Measurements from ENCODE around the gene CNNM4.

The CNNM4 gene

GRCh38 chr2:96810783-96811192 lies 50.1 kb downstream of the CNNM4 start:
- H4K20me1 ChIP-seq (ENCODE audit: insufficient read depth, low read length, poor library complexity, severe bottlenecking): no peaks in the 10 kb centered on the region
- H3K36me3 ChIP-seq (ENCODE audit: insufficient read depth, low read length): no peaks in the 10 kb centered on the region
- no peak overlapping the region for H3K9ac ChIP-seq (ENCODE audit: low read depth, low read length, poor library complexity, severe bottlenecking)
- TF ChIP-seq CTCF (conservative IDR thresholded peaks at IDR 0.05; ENCODE audit: low read length) (no peak), EZH2phosphoT487 (IDR thresholded peaks at IDR 0.05; ENCODE audit: borderline replicate concordance) (no peak)
- no peaks in the 10 kb centered on the region for H3K9me3 ChIP-seq (ENCODE audit: insufficient read depth, low read depth, low read length)
- no peaks in the 10 kb centered on the region for H3K27me3 ChIP-seq (ENCODE audit: insufficient read depth, low read length, poor library complexity, severe bottlenecking)
- no peaks in the 10 kb centered on the region for H3F3A ChIP-seq (ENCODE audit: low read depth)
- no peak overlapping the region for H3K4me3 ChIP-seq (ENCODE audit: low read length, poor library complexity, severe bottlenecking)
- peaks cover 5% of the 10 kb centered on the region for H3K4me1 ChIP-seq (ENCODE audit: insufficient read depth, low read length, poor library complexity, severe bottlenecking)
- no peaks in the 10 kb centered on the region for H3K79me2 ChIP-seq (ENCODE audit: insufficient read depth, low read length)
- no peaks in the 10 kb centered on the region for H3K9me2 ChIP-seq (replicated peaks; ENCODE audit: low read depth, low read length)
- no peak overlapping the region for H3K4me2 ChIP-seq (ENCODE audit: low read depth, low read length, poor library complexity, severe bottlenecking)
- no peak overlapping the region for H2AFZ ChIP-seq (ENCODE audit: low read length)

GRCh38 chr2:96811917-96812316 lies 51.2 kb downstream of the CNNM4 start:
- no peaks in the 10 kb centered on the region for H3K27me3 ChIP-seq (ENCODE audit: insufficient read depth, low read length, poor library complexity, severe bottlenecking)
- peaks cover under 1% of the 10 kb centered on the region for H4K20me1 ChIP-seq (ENCODE audit: insufficient read depth, low read length, poor library complexity, severe bottlenecking)
- no peak for TF ChIP-seq EZH2phosphoT487 (IDR thresholded peaks at IDR 0.05; ENCODE audit: borderline replicate concordance)
- no peak for TF ChIP-seq CTCF (conservative IDR thresholded peaks at IDR 0.05; ENCODE audit: low read length)
- no peaks in the 10 kb centered on the region for H3K9me2 ChIP-seq (replicated peaks; ENCODE audit: low read depth, low read length)
- no peaks in the 10 kb centered on the region for H3F3A ChIP-seq (ENCODE audit: low read depth)
- no peaks in the 10 kb centered on the region for H3K9me3 ChIP-seq (ENCODE audit: insufficient read depth, low read depth, low read length)
- no peak overlapping the region for H3K9ac ChIP-seq (ENCODE audit: low read depth, low read length, poor library complexity, severe bottlenecking)
- H3K4me1 ChIP-seq (ENCODE audit: insufficient read depth, low read length, poor library complexity, severe bottlenecking): peaks cover 5% of the 10 kb centered on the region
- no peaks in the 10 kb centered on the region for H3K36me3 ChIP-seq (ENCODE audit: insufficient read depth, low read length)
- no peak overlapping the region for H3K4me3 ChIP-seq (ENCODE audit: low read length, poor library complexity, severe bottlenecking)
- H2AFZ ChIP-seq (ENCODE audit: low read length): no peak overlapping the region
- peaks cover 1% of the 10 kb centered on the region; the same call in 1 of the 2 replicates for H3K79me2 ChIP-seq (ENCODE audit: insufficient read depth, low read length)
- no peak overlapping the region for H3K4me2 ChIP-seq (ENCODE audit: low read depth, low read length, poor library complexity, severe bottlenecking)

GRCh38 chr2:96813656-96814055 lies 53.0 kb downstream of the CNNM4 start:
- Histone ChIP-seq H4K20me1 (ENCODE audit: insufficient read depth, low read length, poor library complexity, severe bottlenecking) (peaks cover 16% of the 10 kb centered on the region), H3K4me3 (ENCODE audit: low read length, poor library complexity, severe bottlenecking) (no peak overlapping the region), H3K4me1 (ENCODE audit: insufficient read depth, low read length, poor library complexity, severe bottlenecking) (peaks cover 21% of the 10 kb centered on the region), H3K9me3 (ENCODE audit: insufficient read depth, low read depth, low read length) (no peaks in the 10 kb centered on the region), H3K27me3 (ENCODE audit: insufficient read depth, low read length, poor library complexity, severe bottlenecking) (no peaks in the 10 kb centered on the region), H3F3A (ENCODE audit: low read depth) (no peaks in the 10 kb centered on the region), H3K9me2 (replicated peaks; ENCODE audit: low read depth, low read length) (no peaks in the 10 kb centered on the region), H3K9ac (ENCODE audit: low read depth, low read length, poor library complexity, severe bottlenecking) (no peak overlapping the region), H3K79me2 (ENCODE audit: insufficient read depth, low read length) (peaks cover 18% of the 10 kb centered on the region), H2AFZ (ENCODE audit: low read length) (no peak overlapping the region), H3K4me2 (ENCODE audit: low read depth, low read length, poor library complexity, severe bottlenecking) (no peak overlapping the region), H3K36me3 (ENCODE audit: insufficient read depth, low read length) (no peaks in the 10 kb centered on the region)
- TF ChIP-seq EZH2phosphoT487 (IDR thresholded peaks at IDR 0.05; ENCODE audit: borderline replicate concordance): no peak
- TF ChIP-seq CTCF (conservative IDR thresholded peaks at IDR 0.05; ENCODE audit: low read length): no peak

All from Loucy (cell line).